ENCODE results near the gene USP46. TPM values are rescaled to one million over a fixed set of nuclear protein-coding genes. Genes with fewer than 3 reads are reported as not detected.

Gene USP46
- total and polyA plus RNA-seq, 2 of the 8 experiments (the other 6 are each of a cell fraction or from before 2014, with no cell fraction given): 10.6 to 62.4 TPM

DNA sequence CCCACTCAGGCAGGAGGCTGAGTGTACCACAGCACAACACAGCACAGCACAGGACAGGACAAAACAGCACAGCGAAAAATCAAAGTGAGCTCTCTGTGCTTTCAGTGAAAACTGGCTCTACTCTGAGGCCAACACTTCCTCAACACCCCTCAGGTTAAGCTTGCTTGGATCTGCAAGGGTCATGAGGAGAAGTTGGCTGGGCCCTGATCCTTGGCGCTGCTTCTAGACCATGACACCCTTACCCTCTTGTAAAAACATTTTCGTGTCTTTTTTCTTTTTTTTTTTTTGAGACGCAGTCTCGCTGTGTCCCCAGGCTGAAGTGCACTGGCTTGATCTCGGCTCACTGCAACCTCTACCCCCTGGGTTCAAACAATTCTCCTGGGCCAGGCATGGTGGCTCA lies 25.3 kb downstream of the USP46 start (continued):
- TF ChIP-seq, protein P1, sequence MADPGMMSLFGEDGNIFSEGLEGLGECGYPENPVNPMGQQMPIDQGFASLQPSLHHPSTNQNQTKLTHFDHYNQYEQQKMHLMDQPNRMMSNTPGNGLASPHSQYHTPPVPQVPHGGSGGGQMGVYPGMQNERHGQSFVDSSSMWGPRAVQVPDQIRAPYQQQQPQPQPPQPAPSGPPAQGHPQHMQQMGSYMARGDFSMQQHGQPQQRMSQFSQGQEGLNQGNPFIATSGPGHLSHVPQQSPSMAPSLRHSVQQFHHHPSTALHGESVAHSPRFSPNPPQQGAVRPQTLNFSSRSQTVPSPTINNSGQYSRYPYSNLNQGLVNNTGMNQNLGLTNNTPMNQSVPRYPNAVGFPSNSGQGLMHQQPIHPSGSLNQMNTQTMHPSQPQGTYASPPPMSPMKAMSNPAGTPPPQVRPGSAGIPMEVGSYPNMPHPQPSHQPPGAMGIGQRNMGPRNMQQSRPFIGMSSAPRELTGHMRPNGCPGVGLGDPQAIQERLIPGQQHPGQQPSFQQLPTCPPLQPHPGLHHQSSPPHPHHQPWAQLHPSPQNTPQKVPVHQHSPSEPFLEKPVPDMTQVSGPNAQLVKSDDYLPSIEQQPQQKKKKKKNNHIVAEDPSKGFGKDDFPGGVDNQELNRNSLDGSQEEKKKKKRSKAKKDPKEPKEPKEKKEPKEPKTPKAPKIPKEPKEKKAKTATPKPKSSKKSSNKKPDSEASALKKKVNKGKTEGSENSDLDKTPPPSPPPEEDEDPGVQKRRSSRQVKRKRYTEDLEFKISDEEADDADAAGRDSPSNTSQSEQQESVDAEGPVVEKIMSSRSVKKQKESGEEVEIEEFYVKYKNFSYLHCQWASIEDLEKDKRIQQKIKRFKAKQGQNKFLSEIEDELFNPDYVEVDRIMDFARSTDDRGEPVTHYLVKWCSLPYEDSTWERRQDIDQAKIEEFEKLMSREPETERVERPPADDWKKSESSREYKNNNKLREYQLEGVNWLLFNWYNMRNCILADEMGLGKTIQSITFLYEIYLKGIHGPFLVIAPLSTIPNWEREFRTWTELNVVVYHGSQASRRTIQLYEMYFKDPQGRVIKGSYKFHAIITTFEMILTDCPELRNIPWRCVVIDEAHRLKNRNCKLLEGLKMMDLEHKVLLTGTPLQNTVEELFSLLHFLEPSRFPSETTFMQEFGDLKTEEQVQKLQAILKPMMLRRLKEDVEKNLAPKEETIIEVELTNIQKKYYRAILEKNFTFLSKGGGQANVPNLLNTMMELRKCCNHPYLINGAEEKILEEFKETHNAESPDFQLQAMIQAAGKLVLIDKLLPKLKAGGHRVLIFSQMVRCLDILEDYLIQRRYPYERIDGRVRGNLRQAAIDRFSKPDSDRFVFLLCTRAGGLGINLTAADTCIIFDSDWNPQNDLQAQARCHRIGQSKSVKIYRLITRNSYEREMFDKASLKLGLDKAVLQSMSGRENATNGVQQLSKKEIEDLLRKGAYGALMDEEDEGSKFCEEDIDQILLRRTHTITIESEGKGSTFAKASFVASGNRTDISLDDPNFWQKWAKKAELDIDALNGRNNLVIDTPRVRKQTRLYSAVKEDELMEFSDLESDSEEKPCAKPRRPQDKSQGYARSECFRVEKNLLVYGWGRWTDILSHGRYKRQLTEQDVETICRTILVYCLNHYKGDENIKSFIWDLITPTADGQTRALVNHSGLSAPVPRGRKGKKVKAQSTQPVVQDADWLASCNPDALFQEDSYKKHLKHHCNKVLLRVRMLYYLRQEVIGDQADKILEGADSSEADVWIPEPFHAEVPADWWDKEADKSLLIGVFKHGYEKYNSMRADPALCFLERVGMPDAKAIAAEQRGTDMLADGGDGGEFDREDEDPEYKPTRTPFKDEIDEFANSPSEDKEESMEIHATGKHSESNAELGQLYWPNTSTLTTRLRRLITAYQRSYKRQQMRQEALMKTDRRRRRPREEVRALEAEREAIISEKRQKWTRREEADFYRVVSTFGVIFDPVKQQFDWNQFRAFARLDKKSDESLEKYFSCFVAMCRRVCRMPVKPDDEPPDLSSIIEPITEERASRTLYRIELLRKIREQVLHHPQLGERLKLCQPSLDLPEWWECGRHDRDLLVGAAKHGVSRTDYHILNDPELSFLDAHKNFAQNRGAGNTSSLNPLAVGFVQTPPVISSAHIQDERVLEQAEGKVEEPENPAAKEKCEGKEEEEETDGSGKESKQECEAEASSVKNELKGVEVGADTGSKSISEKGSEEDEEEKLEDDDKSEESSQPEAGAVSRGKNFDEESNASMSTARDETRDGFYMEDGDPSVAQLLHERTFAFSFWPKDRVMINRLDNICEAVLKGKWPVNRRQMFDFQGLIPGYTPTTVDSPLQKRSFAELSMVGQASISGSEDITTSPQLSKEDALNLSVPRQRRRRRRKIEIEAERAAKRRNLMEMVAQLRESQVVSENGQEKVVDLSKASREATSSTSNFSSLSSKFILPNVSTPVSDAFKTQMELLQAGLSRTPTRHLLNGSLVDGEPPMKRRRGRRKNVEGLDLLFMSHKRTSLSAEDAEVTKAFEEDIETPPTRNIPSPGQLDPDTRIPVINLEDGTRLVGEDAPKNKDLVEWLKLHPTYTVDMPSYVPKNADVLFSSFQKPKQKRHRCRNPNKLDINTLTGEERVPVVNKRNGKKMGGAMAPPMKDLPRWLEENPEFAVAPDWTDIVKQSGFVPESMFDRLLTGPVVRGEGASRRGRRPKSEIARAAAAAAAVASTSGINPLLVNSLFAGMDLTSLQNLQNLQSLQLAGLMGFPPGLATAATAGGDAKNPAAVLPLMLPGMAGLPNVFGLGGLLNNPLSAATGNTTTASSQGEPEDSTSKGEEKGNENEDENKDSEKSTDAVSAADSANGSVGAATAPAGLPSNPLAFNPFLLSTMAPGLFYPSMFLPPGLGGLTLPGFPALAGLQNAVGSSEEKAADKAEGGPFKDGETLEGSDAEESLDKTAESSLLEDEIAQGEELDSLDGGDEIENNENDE (IDR thresholded peaks at IDR 0.05; ENCODE audit: insufficient replicate concordance, low read length): no peak
